H9 (cell line): ENCODE data around the gene PRPF40A. TPM values are rescaled to one million over a fixed set of nuclear protein-coding genes. Genes with fewer than 3 reads are reported as not detected.

ENCODE experiments used
- DNase-seq: peaks from one replicate; pipeline ENCODE4 v3.0.0-alpha.2; 2017
- H2AFZ ChIP-seq: one replicate; pipeline ENCODE4 v1.6.1; 2013; ENCODE audit warnings: mild to moderate bottlenecking, low read length, control low read depth, moderate library complexity
- H2AK5ac ChIP-seq: 2 replicates; pipeline ENCODE4 v1.6.1; 2013; ENCODE audit warnings: low read length, control low read depth, mixed read lengths; ENCODE audit not compliant: insufficient read length
- H2BK120ac ChIP-seq: one replicate; pipeline ENCODE4 v1.6.1; 2013; ENCODE audit warnings: low read depth, mild to moderate bottlenecking, low read length, control low read depth, inconsistent platforms; ENCODE audit not compliant: poor library complexity, severe bottlenecking
- H2BK12ac ChIP-seq: 2 replicates; pipeline ENCODE4 v1.6.1; 2013; ENCODE audit warnings: low read length, control low read depth, mixed read lengths, low read depth; ENCODE audit not compliant: insufficient read length
- H2BK15ac ChIP-seq: 2 replicates; pipeline ENCODE4 v1.6.1; 2013; ENCODE audit warnings: low read depth, low read length, control low read depth
- H2BK20ac ChIP-seq: one replicate; pipeline ENCODE4 v1.6.1; 2013; ENCODE audit warnings: low read depth, mild to moderate bottlenecking, low read length, control low read depth, inconsistent platforms; ENCODE audit not compliant: poor library complexity, severe bottlenecking
- H2BK5ac ChIP-seq: 2 replicates; pipeline ENCODE4 v1.6.1; 2013; ENCODE audit warnings: low read length, control low read depth, mixed read lengths; ENCODE audit not compliant: insufficient read length
- H3K14ac ChIP-seq: 2 replicates; pipeline ENCODE4 v1.6.1; 2013; ENCODE audit warnings: low read length, control low read depth; ENCODE audit not compliant: insufficient read depth
- H3K18ac ChIP-seq: 2 replicates; pipeline ENCODE4 v1.6.1; 2013; ENCODE audit warnings: low read depth, mild to moderate bottlenecking, mixed read lengths, low read length, control low read depth; ENCODE audit not compliant: insufficient read length
- H3K23ac ChIP-seq: 2 replicates; pipeline ENCODE4 v1.6.1; 2013; ENCODE audit warnings: low read length, control low read depth, mixed read lengths, low read depth; ENCODE audit not compliant: insufficient read length
- H3K23me2 ChIP-seq: 2 replicates; pipeline ENCODE4 v1.6.1; 2013; ENCODE audit warnings: low read depth, mild to moderate bottlenecking, mixed read lengths, low read length, control low read depth; ENCODE audit not compliant: insufficient read length, poor library complexity, severe bottlenecking
- H3K27ac ChIP-seq: 2 replicates; pipeline ENCODE4 v1.5.1; 2013; ENCODE audit warnings: low read length, control low read depth, mixed read lengths, low read depth; ENCODE audit not compliant: insufficient read length
- H3K27me3 ChIP-seq: 2 replicates; pipeline ENCODE4 v1.6.1; 2013; ENCODE audit warnings: low read length, control low read depth, inconsistent platforms; ENCODE audit not compliant: insufficient read depth
- H3K4ac ChIP-seq: 2 replicates; pipeline ENCODE4 v1.6.1; 2013; ENCODE audit warnings: low read depth, mild to moderate bottlenecking, control low read depth, inconsistent platforms, low read length, moderate library complexity
- H3K4me1 ChIP-seq: 2 replicates; pipeline ENCODE4 v1.6.1; 2013; ENCODE audit warnings: low read length, control low read depth, inconsistent platforms; ENCODE audit not compliant: insufficient read depth
- H3K4me2 ChIP-seq: 2 replicates; pipeline ENCODE4 v1.6.1; 2013; ENCODE audit warnings: low read length, control low read depth, mixed read lengths; ENCODE audit not compliant: insufficient read length, insufficient read depth
- H3K56ac ChIP-seq: 2 replicates; pipeline ENCODE4 v1.6.1; 2013; ENCODE audit warnings: low read depth, mild to moderate bottlenecking, mixed read lengths, low read length, control low read depth; ENCODE audit not compliant: insufficient read length
- H3K79me1 ChIP-seq: 2 replicates; pipeline ENCODE4 v1.6.1; 2013; ENCODE audit warnings: low read depth, mild to moderate bottlenecking, moderate library complexity, low read length, control low read depth, inconsistent platforms; ENCODE audit not compliant: insufficient read depth, poor library complexity, severe bottlenecking
- H3K79me2 ChIP-seq: 2 replicates; pipeline ENCODE4 v1.6.1; 2013; ENCODE audit warnings: low read length, control low read depth, inconsistent platforms; ENCODE audit not compliant: insufficient read depth
- H3K9ac ChIP-seq: 2 replicates; pipeline ENCODE4 v1.6.1; 2013; ENCODE audit warnings: low read length, control low read depth, mixed read lengths; ENCODE audit not compliant: insufficient read length; ENCODE audit errors: extremely low read depth
- H3K9me3 ChIP-seq: one replicate; pipeline ENCODE4 v1.6.1; 2013; ENCODE audit warnings: low read depth, low read length, inconsistent platforms; ENCODE audit not compliant: control insufficient read depth
- H3T11ph ChIP-seq: one replicate; pipeline ENCODE4 v1.6.1; 2013; ENCODE audit warnings: mild to moderate bottlenecking, low read length, control low read depth, inconsistent platforms
- H4K20me1 ChIP-seq: one replicate; pipeline ENCODE4 v1.6.1; 2013; ENCODE audit not compliant: control insufficient read depth, insufficient read length, insufficient read depth
- H4K5ac ChIP-seq: 2 replicates; pipeline ENCODE4 v1.6.1; 2013; ENCODE audit warnings: low read depth, mild to moderate bottlenecking, mixed read lengths, low read length, control low read depth; ENCODE audit not compliant: insufficient read length
- H4K8ac ChIP-seq: replicated peaks from 2 replicates; pipeline ENCODE4 v1.6.1; 2013; ENCODE audit warnings: low read length, control low read depth, mixed read lengths, low read depth; ENCODE audit not compliant: insufficient read length
- H4K91ac ChIP-seq: 2 replicates; pipeline ENCODE4 v1.6.1; 2013; ENCODE audit warnings: low read depth, mild to moderate bottlenecking, moderate library complexity, mixed read lengths, low read length, control low read depth; ENCODE audit not compliant: insufficient read length
- H3K27ac Mint-ChIP-seq, 3 experiments: 2 replicates in 2 of 3; 3 replicates in 1 of 3; pipeline ENCODE4 v1.8.0; 2020 to 2021; ENCODE audit warnings: mixed read lengths in 3 of 3, mild to moderate bottlenecking in 1 of 3, moderate library complexity in 1 of 3
- H3K27me3 Mint-ChIP-seq: 2 replicates; pipeline ENCODE4 v1.8.0; 2021; ENCODE audit warnings: low read depth, mild to moderate bottlenecking, moderate library complexity, mixed read lengths
- H3K36me3 Mint-ChIP-seq, 3 experiments: 2 replicates in 2 of 3; 3 replicates in 1 of 3; pipeline ENCODE4 v1.8.0; 2020 to 2021; ENCODE audit warnings: low read depth in 3 of 3, mixed read lengths in 3 of 3; ENCODE audit not compliant: insufficient read depth in 1 of 3
- H3K4me1 Mint-ChIP-seq, 2 experiments: 2 replicates each; pipeline ENCODE4 v1.8.0; 2020; ENCODE audit warnings: mixed read lengths in 2 of 2
- H3K4me3 Mint-ChIP-seq, 2 experiments: 2 replicates in 1 of 2; 3 replicates in 1 of 2; pipeline ENCODE4 v1.8.0; 2020 to 2021; ENCODE audit warnings: mild to moderate bottlenecking in 2 of 2, mixed read lengths in 2 of 2, moderate library complexity in 1 of 2
- H3K9me3 Mint-ChIP-seq, 2 experiments: 2 replicates in 1 of 2; 3 replicates in 1 of 2; pipeline ENCODE4 v1.8.0; 2020; ENCODE audit warnings: mild to moderate bottlenecking in 2 of 2, mixed read lengths in 2 of 2, moderate library complexity in 1 of 2
- CTCF ChIP-seq: fragments of 200-600 bp; sonication (generic); conservative IDR thresholded peaks from 3 replicates; pipeline ENCODE4 v1.8.0; 2021; ENCODE audit warnings: antibody characterized with exemption, mild to moderate bottlenecking
- WGBS: extraction: QIAGEN DNeasy Blood & Tissue Kit; methylation state at CpG from one replicate; pipeline ENCODE4 v1.1.7; 2013; ENCODE audit warnings: missing lambda C conversion rate, low lambda C conversion rate, mixed read lengths; ENCODE audit not compliant: insufficient read length; ENCODE audit errors: extremely low coverage; 5-methylcytosine and 5-hydroxymethylcytosine counted together
- total RNA-seq: library from RNA; stranded (reverse); gene quantifications from 2 replicates; pipeline ENCODE4 v1.2.1, GENCODE V29; 2021

Gene PRPF40A
- total RNA-seq, 1 experiment from 2014 or later: 158 TPM

- H2BK120ac ChIP-seq: no peak overlapping the region
- no peak overlapping the region for H3K18ac ChIP-seq
- no peaks in the 10 kb centered on the region for H3K4me1 Mint-ChIP-seq
- no peaks in the 10 kb centered on the region for H3K27me3 ChIP-seq
- TF ChIP-seq CTCF: no peak
- H3K14ac ChIP-seq: no peak overlapping the region
- H3K36me3 Mint-ChIP-seq: peaks cover 9 to 38% (median 20%) of the 10 kb centered on the region in 3 experiments; a peak in 6 of 7 replicates
- no peak for DNase-seq
- H3K9me3 ChIP-seq: no peaks in the 10 kb centered on the region
- H3K4ac ChIP-seq: no peak overlapping the region
- no peak overlapping the region for H3K27ac ChIP-seq
- no peak overlapping the region for H2BK5ac ChIP-seq
- no peak overlapping the region for H2BK12ac ChIP-seq
- no peaks in the 10 kb centered on the region for H3K27me3 Mint-ChIP-seq
- no peaks in the 10 kb centered on the region for H3K79me1 ChIP-seq
- no peak overlapping the region for H4K91ac ChIP-seq
- no peak overlapping the region for H3K4me2 ChIP-seq
- WGBS: no CpG with 5 or more reads among the region's 4 CpGs
- peaks cover 2% of the 10 kb centered on the region; the same call in 1 of the 2 replicates for H3K79me2 ChIP-seq
- no peak overlapping the region for H2AFZ ChIP-seq
- H3K56ac ChIP-seq: no peak overlapping the region
- no peaks in the 10 kb centered on the region for H3K9me3 Mint-ChIP-seq
- no peak overlapping the region for H3T11ph ChIP-seq
- H3K23ac ChIP-seq: no peak overlapping the region
- H3K4me3 Mint-ChIP-seq: no peak overlapping the region
- H3K27ac Mint-ChIP-seq: no peak overlapping the region
- H2BK15ac ChIP-seq: no peak overlapping the region
- no peak overlapping the region for H4K5ac ChIP-seq
- no peak overlapping the region for H4K8ac ChIP-seq
- no peak overlapping the region for H2AK5ac ChIP-seq
- H3K9ac ChIP-seq: no peak overlapping the region
- no peak overlapping the region for H2BK20ac ChIP-seq
- H3K4me1 ChIP-seq: no peaks in the 10 kb centered on the region
- no peaks in the 10 kb centered on the region for H4K20me1 ChIP-seq
- H3K23me2 ChIP-seq: no peaks in the 10 kb centered on the region
These were observed 24.2 kb downstream of the PRPF40A start for GRCh38 chr2:152693033-152693432.
